PC-3 (cell line): ENCODE results near the gene HAND1. TPM values are rescaled to one million over a fixed set of nuclear protein-coding genes. Genes with fewer than 3 reads are reported as not detected.

ENCODE experiments used
- ATAC-seq: fragments of 200-7000 bp; cut with Tn5 transposase; 2 replicates; pipeline ENCODE4 v1.9.1; 2020; ENCODE audit warnings: mild to moderate bottlenecking, moderate library complexity
- BruUV-seq: library from RNA; stranded (reverse); fragments of 400-500 nt; replicated peaks from 2 replicates; lab custom pipeline; 2021; lab: Mats Ljungman, UMichigan
- CTCF ChIA-PET: fragments of 300-600 bp; sonication (Branson Sonifier 250); formaldehyde crosslinking; loops from one replicate; lab custom pipeline; 2022; ENCODE audit warnings: antibody characterized with exemption; lab: Charles Lee
- POLR2A ChIA-PET: fragments of 300-600 bp; sonication (Branson Sonifier 250); formaldehyde crosslinking; loops from one replicate; lab custom pipeline; 2022; ENCODE audit warnings: antibody characterized with exemption; ENCODE audit not compliant: unreplicated experiment; lab: Charles Lee
- DNase-seq: peaks from one replicate; pipeline ENCODE4 v3.0.0-alpha.2; 2015
- H2AFZ ChIP-seq: fragments of 300-600 bp; sonication (generic); 2 replicates; pipeline ENCODE4 v1.6.0; 2016; ENCODE audit warnings: antibody characterized with exemption, low read length
- H3F3A ChIP-seq: fragments of 300-600 bp; sonication (generic); one replicate; pipeline ENCODE4 v1.6.0; 2017; ENCODE audit warnings: antibody characterized with exemption, low read length, control low read depth, mild to moderate bottlenecking; ENCODE audit not compliant: unreplicated experiment
- H3K27ac ChIP-seq: fragments of 300-600 bp; sonication (generic); 2 replicates; pipeline ENCODE4 v1.5.1; 2016; ENCODE audit warnings: mild to moderate bottlenecking, low read length
- H3K27me3 ChIP-seq: fragments of 300-600 bp; sonication (generic); 2 replicates; pipeline ENCODE4 v1.6.1; 2016; ENCODE audit warnings: low read length, mixed read lengths
- H3K36me3 ChIP-seq: fragments of 300-600 bp; sonication (generic); 2 replicates; pipeline ENCODE4 v1.6.1; 2016; ENCODE audit warnings: low read depth, mixed run types, low read length, mixed read lengths
- H3K4me1 ChIP-seq: fragments of 300-600 bp; sonication (generic); 2 replicates; pipeline ENCODE4 v1.5.1; 2016; ENCODE audit warnings: low read length; ENCODE audit not compliant: insufficient read depth
- H3K4me2 ChIP-seq: fragments of 300-600 bp; sonication (generic); 2 replicates; pipeline ENCODE4 v1.6.0; 2016; ENCODE audit warnings: low read length
- H3K4me3 ChIP-seq: fragments of 300-600 bp; sonication (generic); 2 replicates; pipeline ENCODE4 v1.5.1; 2016; ENCODE audit warnings: mild to moderate bottlenecking, low read length, mixed read lengths
- H3K79me2 ChIP-seq: fragments of 300-600 bp; sonication (generic); 2 replicates; pipeline ENCODE4 v1.6.1; 2017; ENCODE audit warnings: low read length, mixed read lengths
- H3K9ac ChIP-seq: fragments of 300-600 bp; sonication (generic); 2 replicates; pipeline ENCODE4 v1.6.0; 2016; ENCODE audit warnings: mild to moderate bottlenecking, low read length
- H3K9me2 ChIP-seq: fragments of 300-600 bp; sonication (generic); replicated peaks from 2 replicates; pipeline ENCODE4 v1.6.1; 2016; ENCODE audit warnings: mixed run types, low read length, mixed read lengths
- H3K9me3 ChIP-seq: fragments of 300-600 bp; sonication (generic); 2 replicates; pipeline ENCODE4 v1.6.1; 2016; ENCODE audit warnings: low read length, mixed read lengths
- H4K20me1 ChIP-seq: fragments of 300-600 bp; sonication (generic); 2 replicates; pipeline ENCODE4 v1.6.1; 2016; ENCODE audit warnings: low read length, mixed read lengths
- EZH2 ChIP-seq: fragments of 300-600 bp; sonication (generic); IDR thresholded peaks from one replicate; pipeline ENCODE4 v1.6.1; 2017; ENCODE audit warnings: antibody characterized with exemption, mild to moderate bottlenecking, low read length; ENCODE audit not compliant: unreplicated experiment
- EZH2phosphoT487 ChIP-seq: fragments of 300-600 bp; sonication (generic); IDR thresholded peaks from 2 replicates; pipeline ENCODE4 v1.6.1; 2018; ENCODE audit warnings: mild to moderate bottlenecking, antibody characterized with exemption, low read length, borderline replicate concordance
- intact Hi-C: fragments of 100-400 bp; cut with micrococcal nuclease; formaldehyde crosslinking; loops from 2 replicates; pipeline ENCODE4 v1.9.0; 2023
- total RNA-seq: library from RNA; depleted of rRNA; stranded (reverse); fragments of >200 nt; gene quantifications from 2 replicates; pipeline ENCODE4 v1.2.3, GENCODE V29; 2014
- TF ChIP-seq, protein P1 (sequence below): fragments of 300-600 bp; sonication (generic); conservative IDR thresholded peaks from 2 replicates; pipeline ENCODE4 v1.5.1; 2017; ENCODE audit warnings: antibody characterized with exemption, low read depth, mild to moderate bottlenecking, low read length

HAND1 gene
- total RNA-seq, 1 experiment from 2014 or later: not detected

GRCh38 chr5:154524181-154524580 lies 46.2 kb upstream of the HAND1 start:
- no peaks in the 10 kb centered on the region for H4K20me1 ChIP-seq
- H3K9me3 ChIP-seq: no peaks in the 10 kb centered on the region
- H2AFZ ChIP-seq: no peak overlapping the region
- intact Hi-C loops: loop anchor here (5.0 kb wide), 1 partner anchor 53 kb away; no protein-coding TSS in a partner anchor
- no peaks in the 10 kb centered on the region for H3K79me2 ChIP-seq
- ATAC-seq (no peak), DNase-seq (no peak)
- TF ChIP-seq EZH2phosphoT487: no peak
- TF ChIP-seq, protein P1, sequence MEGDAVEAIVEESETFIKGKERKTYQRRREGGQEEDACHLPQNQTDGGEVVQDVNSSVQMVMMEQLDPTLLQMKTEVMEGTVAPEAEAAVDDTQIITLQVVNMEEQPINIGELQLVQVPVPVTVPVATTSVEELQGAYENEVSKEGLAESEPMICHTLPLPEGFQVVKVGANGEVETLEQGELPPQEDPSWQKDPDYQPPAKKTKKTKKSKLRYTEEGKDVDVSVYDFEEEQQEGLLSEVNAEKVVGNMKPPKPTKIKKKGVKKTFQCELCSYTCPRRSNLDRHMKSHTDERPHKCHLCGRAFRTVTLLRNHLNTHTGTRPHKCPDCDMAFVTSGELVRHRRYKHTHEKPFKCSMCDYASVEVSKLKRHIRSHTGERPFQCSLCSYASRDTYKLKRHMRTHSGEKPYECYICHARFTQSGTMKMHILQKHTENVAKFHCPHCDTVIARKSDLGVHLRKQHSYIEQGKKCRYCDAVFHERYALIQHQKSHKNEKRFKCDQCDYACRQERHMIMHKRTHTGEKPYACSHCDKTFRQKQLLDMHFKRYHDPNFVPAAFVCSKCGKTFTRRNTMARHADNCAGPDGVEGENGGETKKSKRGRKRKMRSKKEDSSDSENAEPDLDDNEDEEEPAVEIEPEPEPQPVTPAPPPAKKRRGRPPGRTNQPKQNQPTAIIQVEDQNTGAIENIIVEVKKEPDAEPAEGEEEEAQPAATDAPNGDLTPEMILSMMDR: no peak
- TF ChIP-seq EZH2: no peak
- no peak overlapping the region for H3K4me2 ChIP-seq
- H3K27ac ChIP-seq: no peak overlapping the region
- H3K36me3 ChIP-seq: no peaks in the 10 kb centered on the region
- no peaks in the 10 kb centered on the region for H3K27me3 ChIP-seq
- no peak overlapping the region for H3K9ac ChIP-seq
- ChIA-PET POLR2A (no interaction called here), CTCF (no interaction called here)
- no peak overlapping the region for H3K4me3 ChIP-seq
- H3K4me1 ChIP-seq: peaks cover 18% of the 10 kb centered on the region
- no peaks in the 10 kb centered on the region for H3K9me2 ChIP-seq
- BruUV-seq: no TSS peak
- no peaks in the 10 kb centered on the region for H3F3A ChIP-seq

DNA sequence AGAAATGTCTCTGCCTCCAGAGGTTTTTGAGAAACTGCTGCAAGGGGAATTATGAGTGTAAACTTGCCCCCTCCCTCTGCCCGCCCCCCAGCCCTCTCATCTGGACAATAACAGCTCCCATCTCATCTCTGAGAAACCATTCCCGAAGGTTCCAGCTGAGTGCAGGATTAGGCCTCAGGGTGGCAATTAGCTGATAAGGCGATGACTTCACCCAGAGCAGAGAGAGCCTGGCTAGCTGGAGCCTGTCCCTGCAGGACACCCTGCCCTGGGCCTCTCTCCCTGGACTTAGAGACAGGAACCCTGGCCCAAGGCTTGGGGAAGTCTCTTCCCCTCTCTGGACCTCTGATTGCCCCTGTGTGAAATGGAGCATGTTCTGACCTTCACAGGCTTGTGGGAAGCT lies 45.7 kb upstream of the HAND1 start:
- Histone ChIP-seq H3K27ac (no peak overlapping the region), H3K4me2 (no peak overlapping the region), H3K27me3 (no peaks in the 10 kb centered on the region), H3F3A (no peaks in the 10 kb centered on the region), H3K4me1 (peaks cover 21% of the 10 kb centered on the region), H3K9ac (no peak overlapping the region), H3K4me3 (no peak overlapping the region), H3K79me2 (no peaks in the 10 kb centered on the region), H4K20me1 (no peaks in the 10 kb centered on the region), H3K36me3 (no peaks in the 10 kb centered on the region), H3K9me2 (no peaks in the 10 kb centered on the region), H2AFZ (no peak overlapping the region), H3K9me3 (no peaks in the 10 kb centered on the region)
- POLR2A ChIA-PET: no interaction called here
- DNase-seq (no peak), ATAC-seq (no peak)
- intact Hi-C loops: loop anchor here (5.0 kb wide), 1 partner anchor 54 kb away; no protein-coding TSS in a partner anchor
- TF ChIP-seq EZH2phosphoT487 (no peak), EZH2 (no peak)
- TF ChIP-seq, protein P1: no peak
- no TSS peak for BruUV-seq
- CTCF ChIA-PET: no interaction called here

GRCh38 chr5:154523104-154523503 lies 45.1 kb upstream of the HAND1 start:
- no peaks in the 10 kb centered on the region for H3K79me2 ChIP-seq
- H3K9me2 ChIP-seq: no peaks in the 10 kb centered on the region
- H2AFZ ChIP-seq: no peak overlapping the region
- intact Hi-C loops: loop anchor here (5.0 kb wide), 1 partner anchor 54 kb away; no protein-coding TSS in a partner anchor
- H3K27ac ChIP-seq: no peak overlapping the region
- ATAC-seq: no peak
- BruUV-seq: no TSS peak
- H3K4me2 ChIP-seq: no peak overlapping the region
- TF ChIP-seq EZH2 (no peak), EZH2phosphoT487 (no peak)
- TF ChIP-seq, protein P1: no peak
- peaks cover 21% of the 10 kb centered on the region for H3K4me1 ChIP-seq
- no peaks in the 10 kb centered on the region for H3F3A ChIP-seq
- H3K9me3 ChIP-seq: no peaks in the 10 kb centered on the region
- no peaks in the 10 kb centered on the region for H3K27me3 ChIP-seq
- no peak overlapping the region for H3K9ac ChIP-seq
- DNase-seq: no peak
- H3K4me3 ChIP-seq: no peak overlapping the region
- no peaks in the 10 kb centered on the region for H3K36me3 ChIP-seq
- no peaks in the 10 kb centered on the region for H4K20me1 ChIP-seq
- CTCF ChIA-PET: no interaction called here
- POLR2A ChIA-PET: no interaction called here
